ENCODE data around the gene ITM2B.

The ITM2B gene

GRCh38 chr13:48318377-48318811 lies 85.4 kb downstream of the ITM2B start:
- peaks cover 22% of the 10 kb centered on the region for H3K36me3 ChIP-seq (ENCODE audit: control insufficient read depth, insufficient read depth, low read length)
- TF ChIP-seq CTCF (IDR thresholded peaks at IDR 0.05; ENCODE audit: insufficient read depth, low read length, poor library complexity, severe bottlenecking), result no peak
- peak; percentile 18 for DNase-seq (ENCODE audit: extremely low read depth, insufficient read length)
- no peak overlapping the region for H3K4me3 ChIP-seq (replicated peaks; ENCODE audit: low read depth, low read length)
- no peaks in the 10 kb centered on the region for H3K27me3 ChIP-seq (replicated peaks; ENCODE audit: control insufficient read depth, insufficient read depth, low read length)

DNA sequence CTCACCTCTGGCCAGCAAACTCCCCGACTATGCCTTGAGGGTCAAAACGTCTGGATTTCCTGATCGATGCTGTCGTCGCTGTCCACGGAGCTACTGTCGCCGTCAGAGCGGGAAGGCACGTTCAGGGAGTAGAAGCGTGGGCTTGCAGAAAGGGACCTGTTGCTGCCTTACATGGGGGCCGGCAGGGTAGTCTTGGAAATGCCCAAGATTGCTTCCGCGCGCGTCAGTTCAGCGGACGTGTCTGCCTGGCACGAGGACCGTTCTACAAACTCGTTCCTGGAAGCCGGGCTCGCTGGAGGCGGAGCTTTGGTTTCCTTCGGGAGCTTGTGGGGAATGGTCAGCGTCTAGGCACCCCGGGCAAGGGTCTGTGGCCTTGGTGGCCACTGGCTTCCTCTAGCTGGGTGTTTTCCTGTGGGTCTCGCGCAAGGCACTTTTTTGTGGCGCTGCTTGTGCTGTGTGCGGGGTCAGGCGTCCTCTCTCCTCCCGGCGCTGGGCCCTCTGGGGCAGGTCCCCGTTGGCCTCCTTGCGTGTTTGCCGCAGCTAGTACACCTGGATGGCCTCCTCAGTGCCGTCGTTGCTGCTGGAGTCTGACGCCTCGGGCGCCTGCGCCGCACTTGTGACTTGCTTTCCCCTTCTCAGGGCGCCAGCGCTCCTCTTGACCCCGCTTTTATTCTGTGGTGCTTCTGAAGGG lies 86.0 kb downstream of the ITM2B start:
- no peak overlapping the region for H3K4me3 ChIP-seq (replicated peaks; ENCODE audit: low read depth, low read length)
- DNase-seq (ENCODE audit: extremely low read depth, insufficient read length), result peak; percentile 22
- H3K36me3 ChIP-seq (ENCODE audit: control insufficient read depth, insufficient read depth, low read length), result peaks cover 22% of the 10 kb centered on the region
- TF ChIP-seq CTCF (IDR thresholded peaks at IDR 0.05; ENCODE audit: insufficient read depth, low read length, poor library complexity, severe bottlenecking), result no peak
- no peaks in the 10 kb centered on the region for H3K27me3 ChIP-seq (replicated peaks; ENCODE audit: control insufficient read depth, insufficient read depth, low read length)
